ENCODE results near the gene FAM222A.

FAM222A gene

GRCh38 chr12:109739747-109740693, 26.4 kb downstream of the FAM222A start:
- DNase-seq: no peak

GRCh38 chr12:109740694-109741245, 27.1 kb downstream of the FAM222A start:
- no peak for DNase-seq

- DNase-seq: no peak
Observed at GRCh38 chr12:109741286-109741969, 27.8 kb downstream of the FAM222A start.

- DNase-seq: no peak
Observed at GRCh38 chr12:109741970-109742703, 28.5 kb downstream of the FAM222A start.

- DNase-seq: no peak
Observed at GRCh38 chr12:109743076-109743910, 29.7 kb downstream of the FAM222A start.

GRCh38 chr12:109744026-109744425, 30.4 kb downstream of the FAM222A start:
- DNase-seq: no peak

- DNase-seq: peak; percentile 45
Observed at GRCh38 chr12:109744986-109745942, 31.6 kb downstream of the FAM222A start.

- DNase-seq: no peak
Observed at GRCh38 chr12:109752117-109753053, 38.8 kb downstream of the FAM222A start.

- DNase-seq: no peak
Observed at GRCh38 chr12:109753054-109753401, 39.4 kb downstream of the FAM222A start.

- no peak for DNase-seq
Observed at GRCh38 chr12:109753959-109754358, 40.3 kb downstream of the FAM222A start.

GRCh38 chr12:109756457-109756856, 42.8 kb downstream of the FAM222A start:
- no peak for DNase-seq

GRCh38 chr12:109757671-109758265, 44.1 kb downstream of the FAM222A start:
- DNase-seq: no peak

- DNase-seq: no peak
Observed at GRCh38 chr12:109758426-109759420, 45.1 kb downstream of the FAM222A start.

- DNase-seq: no peak
Observed at GRCh38 chr12:109759595-109759994, 46.0 kb downstream of the FAM222A start.

GRCh38 chr12:109760031-109760929, 46.7 kb downstream of the FAM222A start:
- peak; percentile 76 for DNase-seq

GRCh38 chr12:109760930-109761921, 47.6 kb downstream of the FAM222A start:
- no peak for DNase-seq
